Measurements from ENCODE around the gene TOMM20L. TPM values are rescaled to one million over a fixed set of nuclear protein-coding genes. Genes with fewer than 3 reads are reported as not detected.

TOMM20L gene
- total RNA-seq, 1 donor from 2014 or later = not detected

GRCh38 chr14:58362798-58363412, 32.8 kb upstream of the TOMM20L start:
- Histone ChIP-seq H3K27ac (replicated peaks) (no peak overlapping the region), H3K4me3 (no peak overlapping the region), H3K27me3 (ENCODE audit: low read depth) (no peaks in the 10 kb centered on the region), H3K4me1 (no peaks in the 10 kb centered on the region), H3K36me3 (peaks cover 83% of the 10 kb centered on the region), H3K9me3 (replicated peaks) (no peaks in the 10 kb centered on the region)
- TF ChIP-seq, protein P1, sequence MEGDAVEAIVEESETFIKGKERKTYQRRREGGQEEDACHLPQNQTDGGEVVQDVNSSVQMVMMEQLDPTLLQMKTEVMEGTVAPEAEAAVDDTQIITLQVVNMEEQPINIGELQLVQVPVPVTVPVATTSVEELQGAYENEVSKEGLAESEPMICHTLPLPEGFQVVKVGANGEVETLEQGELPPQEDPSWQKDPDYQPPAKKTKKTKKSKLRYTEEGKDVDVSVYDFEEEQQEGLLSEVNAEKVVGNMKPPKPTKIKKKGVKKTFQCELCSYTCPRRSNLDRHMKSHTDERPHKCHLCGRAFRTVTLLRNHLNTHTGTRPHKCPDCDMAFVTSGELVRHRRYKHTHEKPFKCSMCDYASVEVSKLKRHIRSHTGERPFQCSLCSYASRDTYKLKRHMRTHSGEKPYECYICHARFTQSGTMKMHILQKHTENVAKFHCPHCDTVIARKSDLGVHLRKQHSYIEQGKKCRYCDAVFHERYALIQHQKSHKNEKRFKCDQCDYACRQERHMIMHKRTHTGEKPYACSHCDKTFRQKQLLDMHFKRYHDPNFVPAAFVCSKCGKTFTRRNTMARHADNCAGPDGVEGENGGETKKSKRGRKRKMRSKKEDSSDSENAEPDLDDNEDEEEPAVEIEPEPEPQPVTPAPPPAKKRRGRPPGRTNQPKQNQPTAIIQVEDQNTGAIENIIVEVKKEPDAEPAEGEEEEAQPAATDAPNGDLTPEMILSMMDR (IDR thresholded peaks at IDR 0.05; ENCODE audit: borderline replicate concordance) = peak; percentile 48
- no peak for DNase-seq
- intact Hi-C loops (cut with micrococcal nuclease) = no loop called here

DNA sequence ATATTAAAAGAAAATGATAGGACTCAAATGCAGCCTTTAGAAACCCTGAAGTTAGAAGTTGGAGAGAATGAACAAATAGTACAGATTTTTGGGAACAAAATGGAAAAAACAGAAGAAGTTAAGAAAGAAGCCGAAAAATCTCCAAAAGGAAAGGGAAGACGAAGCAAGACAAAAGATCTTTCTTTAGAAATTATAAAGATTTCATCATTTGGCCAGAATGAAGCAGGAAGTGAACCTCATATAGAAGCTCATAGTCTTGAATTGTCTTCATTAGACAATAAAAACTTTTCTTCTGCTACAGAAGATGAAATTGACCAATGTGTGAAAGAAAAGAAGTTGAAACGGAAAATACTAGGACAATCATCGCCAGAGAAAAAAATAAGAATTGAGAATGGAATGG, 31.4 kb upstream of the TOMM20L start:
- Histone ChIP-seq H3K4me3 (no peak overlapping the region), H3K4me1 (no peaks in the 10 kb centered on the region), H3K27ac (replicated peaks) (no peak overlapping the region), H3K9me3 (replicated peaks) (no peaks in the 10 kb centered on the region), H3K36me3 (peaks cover 84% of the 10 kb centered on the region), H3K27me3 (ENCODE audit: low read depth) (no peaks in the 10 kb centered on the region)
- TF ChIP-seq, protein P1 (IDR thresholded peaks at IDR 0.05; ENCODE audit: borderline replicate concordance) = no peak
- no peak for DNase-seq
- intact Hi-C loops (cut with micrococcal nuclease) = no loop called here

DNA sequence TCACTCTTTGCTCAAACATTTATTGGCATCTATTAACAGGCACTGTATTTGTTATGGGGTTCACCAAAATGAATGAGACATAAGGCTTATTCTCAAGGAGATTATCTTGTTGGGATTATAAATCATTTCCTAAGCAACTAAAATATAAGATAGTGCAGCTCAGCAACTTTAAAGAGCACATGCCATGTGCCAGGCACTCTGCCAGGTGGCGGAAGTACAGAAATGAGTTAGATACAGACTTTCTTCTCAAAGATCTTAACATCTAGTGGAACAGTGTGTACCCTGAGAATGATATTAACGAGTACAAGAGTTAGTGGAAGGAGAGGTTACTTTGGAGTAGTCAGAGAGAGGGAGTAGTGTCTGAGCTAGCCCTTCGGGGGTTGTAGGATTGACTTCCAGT, 28.4 kb upstream of the TOMM20L start:
- Histone ChIP-seq H3K27ac (replicated peaks) (no peak overlapping the region), H3K4me3 (no peak overlapping the region), H3K4me1 (no peaks in the 10 kb centered on the region), H3K36me3 (peaks cover 81% of the 10 kb centered on the region), H3K27me3 (ENCODE audit: low read depth) (no peaks in the 10 kb centered on the region), H3K9me3 (replicated peaks) (no peaks in the 10 kb centered on the region)
- DNase-seq = no peak
- TF ChIP-seq, protein P1 (IDR thresholded peaks at IDR 0.05; ENCODE audit: borderline replicate concordance) = no peak
- intact Hi-C loops (cut with micrococcal nuclease) = no loop called here

DNA sequence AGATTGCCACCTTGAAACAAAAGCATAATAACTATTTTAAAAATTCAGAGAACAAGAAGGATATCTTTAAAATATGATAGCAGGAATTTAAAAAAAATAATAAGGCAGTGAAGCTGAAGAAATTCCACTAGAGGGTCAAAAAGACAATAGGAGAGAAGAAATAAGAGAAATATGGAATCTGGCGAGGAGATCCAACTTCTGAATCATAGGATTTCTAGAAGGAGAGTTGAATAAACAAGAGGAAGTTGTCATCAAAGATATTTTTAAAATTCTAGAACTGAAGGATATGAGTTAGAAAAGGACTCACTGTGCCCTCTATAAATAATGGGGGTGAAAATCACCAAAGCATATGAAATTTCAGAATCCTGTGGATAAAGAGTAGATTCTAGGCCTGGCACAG, 26.8 kb upstream of the TOMM20L start:
- peaks cover 94% of the 10 kb centered on the region for H3K36me3 ChIP-seq
- TF ChIP-seq, protein P1 (IDR thresholded peaks at IDR 0.05; ENCODE audit: borderline replicate concordance) = no peak
- H3K9me3 ChIP-seq (replicated peaks) = no peaks in the 10 kb centered on the region
- DNase-seq = no peak
- intact Hi-C loops (cut with micrococcal nuclease) = no loop called here
- H3K27me3 ChIP-seq (ENCODE audit: low read depth) = no peaks in the 10 kb centered on the region
- no peak overlapping the region for H3K27ac ChIP-seq (replicated peaks)
- no peak overlapping the region for H3K4me3 ChIP-seq
- no peaks in the 10 kb centered on the region for H3K4me1 ChIP-seq

- Histone ChIP-seq H3K9me3 (replicated peaks) (no peaks in the 10 kb centered on the region), H3K4me3 (no peak overlapping the region), H3K27ac (replicated peaks) (no peak overlapping the region), H3K36me3 (peaks cover 69% of the 10 kb centered on the region), H3K27me3 (ENCODE audit: low read depth) (no peaks in the 10 kb centered on the region), H3K4me1 (no peaks in the 10 kb centered on the region)
- DNase-seq = no peak
- intact Hi-C loops (cut with micrococcal nuclease) = no loop called here
- TF ChIP-seq, protein P1 (IDR thresholded peaks at IDR 0.05; ENCODE audit: borderline replicate concordance) = no peak
Observed at GRCh38 chr14:58376791-58377190, 18.9 kb upstream of the TOMM20L start.
